ENCODE measurements around the gene OLIG1.
A peak's percentile ranks its signal among the peaks of the same experiment; 100 is the strongest.

The OLIG1 gene, protein sequence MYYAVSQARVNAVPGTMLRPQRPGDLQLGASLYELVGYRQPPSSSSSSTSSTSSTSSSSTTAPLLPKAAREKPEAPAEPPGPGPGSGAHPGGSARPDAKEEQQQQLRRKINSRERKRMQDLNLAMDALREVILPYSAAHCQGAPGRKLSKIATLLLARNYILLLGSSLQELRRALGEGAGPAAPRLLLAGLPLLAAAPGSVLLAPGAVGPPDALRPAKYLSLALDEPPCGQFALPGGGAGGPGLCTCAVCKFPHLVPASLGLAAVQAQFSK

GRCh38 chr21:33069994-33070743 lies at the start of gene OLIG1:
OLIG1 (plus strand) TSS chr21:33070141; CDS start chr21:33070247, 106 bp downstream.
- peak; percentile 3 for DNase-seq (ENCODE audit: low spot score)

GRCh38 chr21:33020558-33021100 lies 49.3 kb upstream of the OLIG1 start:
- no peak for DNase-seq (ENCODE audit: low spot score)

DNA sequence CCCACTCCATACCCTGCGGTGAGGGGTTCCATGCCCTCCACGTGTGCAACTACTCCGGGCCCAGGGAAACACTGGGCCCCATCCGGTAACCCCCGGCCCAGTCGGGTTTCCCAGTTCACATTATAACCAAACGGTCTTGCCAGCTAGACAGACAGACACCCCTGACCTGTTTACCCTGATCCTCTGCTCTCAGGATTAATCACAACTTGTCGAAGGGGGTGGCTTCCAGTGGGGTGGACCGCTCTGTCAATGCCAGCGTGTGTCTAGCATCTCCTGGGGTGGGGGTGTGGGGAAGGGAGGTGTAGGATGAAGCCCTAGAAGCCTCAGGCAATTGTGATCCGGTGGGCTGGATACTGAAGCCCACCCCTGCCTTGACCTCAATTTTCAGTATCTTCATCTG lies 48.8 kb upstream of the OLIG1 start:
- DNase-seq (ENCODE audit: low spot score) = no peak

GRCh38 chr21:33021667-33022066 lies 48.3 kb upstream of the OLIG1 start:
- no peak for DNase-seq (ENCODE audit: low spot score)

- no peak for DNase-seq (ENCODE audit: low spot score)
Measured at GRCh38 chr21:33022489-33022827, 47.5 kb upstream of the OLIG1 start.

DNA sequence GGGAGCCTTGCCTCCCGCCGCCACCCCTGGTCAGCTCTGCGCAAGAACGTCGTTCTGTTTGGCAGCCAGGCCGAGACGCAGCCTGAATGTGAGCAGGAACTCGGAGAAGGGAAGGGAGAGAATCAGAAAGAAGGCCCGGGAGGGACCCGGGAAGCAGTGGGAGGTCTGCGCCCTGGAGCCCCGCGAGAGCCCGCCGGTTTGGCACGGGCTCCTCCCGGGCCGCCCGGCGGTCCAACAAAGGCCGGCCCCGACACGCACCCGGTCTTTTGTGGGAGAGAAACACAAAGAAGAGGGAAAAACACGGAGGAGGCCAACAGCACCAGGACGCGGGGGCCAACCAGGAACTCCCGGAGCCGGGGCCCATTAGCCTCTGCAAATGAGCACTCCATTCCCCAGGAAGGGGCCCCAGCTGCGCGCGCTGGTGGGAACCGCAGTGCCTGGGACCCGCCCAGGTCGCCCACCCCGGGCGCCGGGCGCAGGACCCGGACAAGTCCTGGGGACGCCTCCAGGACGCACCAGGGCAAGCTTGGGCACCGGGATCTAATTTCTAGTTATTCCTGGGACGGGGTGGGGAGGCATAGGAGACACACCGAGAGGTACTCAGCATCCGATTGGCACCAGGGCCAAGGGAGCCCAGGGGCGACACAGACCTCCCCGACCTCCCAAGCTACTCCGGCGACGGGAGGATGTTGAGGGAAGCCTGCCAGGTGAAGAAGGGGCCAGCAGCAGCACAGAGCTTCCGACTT lies 46.9 kb upstream of the OLIG1 start:
- no peak for DNase-seq (ENCODE audit: low spot score)

DNA sequence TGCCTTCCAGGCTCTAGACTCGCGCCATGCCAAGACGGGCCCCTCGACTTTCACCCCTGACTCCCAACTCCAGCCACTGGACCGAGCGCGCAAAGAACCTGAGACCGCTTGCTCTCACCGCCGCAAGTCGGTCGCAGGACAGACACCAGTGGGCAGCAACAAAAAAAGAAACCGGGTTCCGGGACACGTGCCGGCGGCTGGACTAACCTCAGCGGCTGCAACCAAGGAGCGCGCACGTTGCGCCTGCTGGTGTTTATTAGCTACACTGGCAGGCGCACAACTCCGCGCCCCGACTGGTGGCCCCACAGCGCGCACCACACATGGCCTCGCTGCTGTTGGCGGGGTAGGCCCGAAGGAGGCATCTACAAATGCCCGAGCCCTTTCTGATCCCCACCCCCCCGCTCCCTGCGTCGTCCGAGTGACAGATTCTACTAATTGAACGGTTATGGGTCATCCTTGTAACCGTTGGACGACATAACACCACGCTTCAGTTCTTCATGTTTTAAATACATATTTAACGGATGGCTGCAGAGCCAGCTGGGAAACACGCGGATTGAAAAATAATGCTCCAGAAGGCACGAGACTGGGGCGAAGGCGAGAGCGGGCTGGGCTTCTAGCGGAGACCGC lies 46.3 kb upstream of the OLIG1 start:
- no peak for DNase-seq (ENCODE audit: low spot score)

DNA sequence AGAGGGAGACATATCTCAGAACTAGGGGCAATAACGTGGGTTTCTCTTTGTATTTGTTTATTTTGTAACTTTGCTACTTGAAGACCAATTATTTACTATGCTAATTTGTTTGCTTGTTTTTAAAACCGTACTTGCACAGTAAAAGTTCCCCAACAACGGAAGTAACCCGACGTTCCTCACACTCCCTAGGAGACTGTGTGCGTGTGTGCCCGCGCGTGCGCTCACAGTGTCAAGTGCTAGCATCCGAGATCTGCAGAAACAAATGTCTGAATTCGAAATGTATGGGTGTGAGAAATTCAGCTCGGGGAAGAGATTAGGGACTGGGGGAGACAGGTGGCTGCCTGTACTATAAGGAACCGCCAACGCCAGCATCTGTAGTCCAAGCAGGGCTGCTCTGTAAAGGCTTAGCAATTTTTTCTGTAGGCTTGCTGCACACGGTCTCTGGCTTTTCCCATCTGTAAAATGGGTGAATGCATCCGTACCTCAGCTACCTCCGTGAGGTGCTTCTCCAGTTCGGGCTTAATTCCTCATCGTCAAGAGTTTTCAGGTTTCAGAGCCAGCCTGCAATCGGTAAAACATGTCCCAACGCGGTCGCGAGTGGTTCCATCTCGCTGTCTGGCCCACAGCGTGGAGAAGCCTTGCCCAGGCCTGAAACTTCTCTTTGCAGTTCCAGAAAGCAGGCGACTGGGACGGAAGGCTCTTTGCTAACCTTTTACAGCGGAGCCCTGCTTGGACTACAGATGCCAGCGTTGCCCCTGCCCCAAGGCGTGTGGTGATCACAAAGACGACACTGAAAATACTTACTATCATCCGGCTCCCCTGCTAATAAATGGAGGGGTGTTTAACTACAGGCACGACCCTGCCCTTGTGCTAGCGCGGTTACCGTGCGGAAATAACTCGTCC lies 45.5 kb upstream of the OLIG1 start:
- no peak for DNase-seq (ENCODE audit: low spot score)

GRCh38 chr21:33025106-33025488 lies 44.8 kb upstream of the OLIG1 start:
- DNase-seq (ENCODE audit: low spot score) = no peak

DNA sequence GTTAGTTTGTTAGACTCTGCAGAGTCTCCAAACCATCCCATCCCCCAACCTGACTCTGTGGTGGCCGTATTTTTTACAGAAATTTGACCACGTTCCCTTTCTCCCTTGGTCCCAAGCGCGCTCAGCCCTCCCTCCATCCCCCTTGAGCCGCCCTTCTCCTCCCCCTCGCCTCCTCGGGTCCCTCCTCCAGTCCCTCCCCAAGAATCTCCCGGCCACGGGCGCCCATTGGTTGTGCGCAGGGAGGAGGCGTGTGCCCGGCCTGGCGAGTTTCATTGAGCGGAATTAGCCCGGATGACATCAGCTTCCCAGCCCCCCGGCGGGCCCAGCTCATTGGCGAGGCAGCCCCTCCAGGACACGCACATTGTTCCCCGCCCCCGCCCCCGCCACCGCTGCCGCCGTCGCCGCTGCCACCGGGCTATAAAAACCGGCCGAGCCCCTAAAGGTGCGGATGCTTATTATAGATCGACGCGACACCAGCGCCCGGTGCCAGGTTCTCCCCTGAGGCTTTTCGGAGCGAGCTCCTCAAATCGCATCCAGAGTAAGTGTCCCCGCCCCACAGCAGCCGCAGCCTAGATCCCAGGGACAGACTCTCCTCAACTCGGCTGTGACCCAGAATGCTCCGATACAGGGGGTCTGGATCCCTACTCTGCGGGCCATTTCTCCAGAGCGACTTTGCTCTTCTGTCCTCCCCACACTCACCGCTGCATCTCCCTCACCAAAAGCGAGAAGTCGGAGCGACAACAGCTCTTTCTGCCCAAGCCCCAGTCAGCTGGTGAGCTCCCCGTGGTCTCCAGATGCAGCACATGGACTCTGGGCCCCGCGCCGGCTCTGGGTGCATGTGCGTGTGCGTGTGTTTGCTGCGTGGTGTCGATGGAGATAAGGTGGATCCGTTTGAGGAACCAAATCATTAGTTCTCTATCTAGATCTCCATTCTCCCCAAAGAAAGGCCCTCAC lies 44.2 kb upstream of the OLIG1 start, which contains the start of gene OLIG2:
OLIG2 (plus strand) TSS at position 447 of the 954 bp plus-strand sequence. CDS start 928 bp downstream, outside the sequence.
- no peak for DNase-seq (ENCODE audit: low spot score)

GRCh38 chr21:33026443-33026858 lies 43.5 kb upstream of the OLIG1 start:
- DNase-seq (ENCODE audit: low spot score) = no peak

- DNase-seq (ENCODE audit: low spot score) = no peak
Measured at GRCh38 chr21:33026878-33027400, 43.0 kb upstream of the OLIG1 start.

GRCh38 chr21:33027401-33028286 lies 42.3 kb upstream of the OLIG1 start:
- no peak for DNase-seq (ENCODE audit: low spot score)

DNA sequence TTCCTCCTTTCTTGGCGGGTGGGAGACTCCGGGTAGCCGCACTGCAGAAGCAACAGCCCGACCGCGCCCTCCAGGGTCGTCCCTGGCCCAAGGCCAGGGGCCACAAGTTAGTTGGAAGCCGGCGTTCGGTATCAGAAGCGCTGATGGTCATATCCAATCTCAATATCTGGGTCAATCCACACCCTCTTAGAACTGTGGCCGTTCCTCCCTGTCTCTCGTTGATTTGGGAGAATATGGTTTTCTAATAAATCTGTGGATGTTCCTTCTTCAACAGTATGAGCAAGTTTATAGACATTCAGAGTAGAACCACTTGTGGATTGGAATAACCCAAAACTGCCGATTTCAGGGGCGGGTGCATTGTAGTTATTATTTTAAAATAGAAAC lies 41.7 kb upstream of the OLIG1 start:
- no peak for DNase-seq (ENCODE audit: low spot score)

GRCh38 chr21:33028773-33029384 lies 41.1 kb upstream of the OLIG1 start:
- DNase-seq (ENCODE audit: low spot score) = peak; percentile 17

DNA sequence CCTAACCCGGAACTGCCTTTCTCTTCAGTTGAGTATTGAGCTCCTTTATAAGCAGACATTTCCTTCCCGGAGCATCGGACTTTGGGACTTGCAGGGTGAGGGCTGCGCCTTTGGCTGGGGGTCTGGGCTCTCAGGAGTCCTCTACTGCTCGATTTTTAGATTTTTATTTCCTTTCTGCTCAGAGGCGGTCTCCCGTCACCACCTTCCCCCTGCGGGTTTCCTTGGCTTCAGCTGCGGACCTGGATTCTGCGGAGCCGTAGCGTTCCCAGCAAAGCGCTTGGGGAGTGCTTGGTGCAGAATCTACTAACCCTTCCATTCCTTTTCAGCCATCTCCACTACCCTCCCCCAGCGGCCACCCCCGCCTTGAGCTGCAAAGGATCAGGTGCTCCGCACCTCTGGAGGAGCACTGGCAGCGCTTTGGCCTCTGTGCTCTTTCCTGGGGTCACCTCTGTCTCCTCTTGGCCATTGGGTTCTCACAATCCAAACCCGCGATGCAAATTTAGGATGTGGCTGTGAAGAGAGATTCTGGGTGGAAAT lies 40.5 kb upstream of the OLIG1 start:
- no peak for DNase-seq (ENCODE audit: low spot score)

DNA sequence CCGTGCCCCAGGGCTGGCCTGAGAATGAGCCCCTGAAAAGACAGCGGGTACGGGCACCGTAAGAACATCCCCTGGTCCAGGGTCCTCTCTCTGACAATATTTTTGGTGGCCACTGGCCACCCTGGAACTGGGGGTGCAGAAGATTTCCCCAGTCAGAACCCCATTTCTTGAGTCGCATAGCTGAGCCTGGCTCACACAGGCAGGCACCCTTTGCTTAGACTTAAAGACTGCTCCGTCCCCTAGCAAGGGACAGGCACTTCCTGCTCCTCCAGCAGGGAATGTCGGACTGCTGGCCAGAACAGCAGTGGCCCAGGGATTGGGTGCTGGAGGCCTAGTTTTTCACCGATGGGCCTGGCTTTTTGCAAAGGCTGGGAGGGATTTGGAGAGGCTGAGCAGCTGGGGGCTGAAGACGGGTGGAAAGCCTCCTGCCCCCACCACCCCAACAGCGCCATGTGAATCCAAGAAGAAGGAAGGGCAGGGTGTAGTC lies 39.9 kb upstream of the OLIG1 start:
- DNase-seq (ENCODE audit: low spot score) = no peak

DNA sequence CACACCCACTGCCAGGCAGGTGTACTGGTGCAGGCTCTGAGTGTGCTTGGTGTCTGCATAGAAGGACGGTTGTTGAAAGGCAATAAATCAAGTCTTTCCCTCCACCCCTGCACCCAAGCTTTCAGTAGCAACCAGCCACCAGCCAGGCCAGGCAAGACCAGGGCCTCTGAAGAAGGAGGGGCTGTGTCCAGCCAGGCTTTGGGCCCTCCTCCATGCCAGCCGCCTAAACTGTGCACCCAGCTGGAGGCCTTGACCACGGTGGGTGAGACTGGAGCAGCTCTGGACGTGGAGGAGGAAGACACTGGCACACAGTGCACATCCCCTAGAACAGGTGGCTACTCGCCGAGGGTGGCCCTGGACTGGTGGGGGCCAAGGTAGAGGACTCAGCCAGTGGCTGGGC lies 39.3 kb upstream of the OLIG1 start:
- DNase-seq (ENCODE audit: low spot score) = no peak
